IPS-11a (cell line): ENCODE measurements around the gene MAPKAP1.

Source experiments
- H3K4me3 ChIP-seq: one replicate; pipeline ENCODE4 v1.5.1; 2013; ENCODE audit warnings: low read depth, low read length, control low read depth

Gene MAPKAP1

DNA sequence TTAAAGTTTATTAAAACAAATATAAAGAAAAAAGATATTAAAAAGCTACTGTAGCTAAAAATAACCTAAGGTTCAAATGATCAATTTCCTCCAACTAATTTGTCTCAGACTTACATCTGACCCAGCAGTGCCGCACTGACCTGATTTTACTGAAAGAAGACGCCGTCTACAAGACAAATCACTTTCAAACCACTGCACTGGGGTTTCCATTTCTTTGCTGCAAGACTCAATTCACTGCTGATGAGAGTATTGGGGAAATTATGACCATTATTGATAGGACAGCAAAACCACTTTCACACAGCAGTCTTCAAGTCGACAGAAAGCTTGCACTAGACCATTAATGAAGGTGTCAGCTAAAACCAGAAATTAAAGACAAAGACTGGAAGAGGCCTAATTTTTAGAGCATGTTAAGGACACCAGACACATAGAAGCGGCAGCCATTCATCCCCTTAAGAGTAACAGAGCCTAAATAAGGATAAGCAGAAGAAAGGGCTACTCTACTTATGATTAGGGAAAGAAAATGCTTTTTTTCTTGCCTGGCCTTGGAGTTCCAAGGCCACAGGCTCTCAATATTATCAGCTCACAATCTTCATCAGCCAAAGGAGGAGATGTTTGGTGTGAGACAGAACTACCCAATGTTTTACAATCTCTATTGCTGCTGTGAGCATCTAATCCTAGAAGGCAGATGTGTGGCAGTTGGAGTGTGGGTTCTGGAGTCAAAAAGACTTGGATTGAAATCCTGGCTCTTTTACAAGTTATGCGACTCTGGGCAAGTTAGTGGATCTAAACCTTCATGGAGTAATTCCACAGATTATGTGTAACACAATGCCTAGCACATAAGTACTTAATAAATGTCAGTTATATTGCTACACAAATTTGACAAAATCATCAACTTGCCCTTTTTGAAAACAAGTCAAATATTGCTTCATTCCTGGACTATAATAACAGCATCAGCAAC lies 190.7 kb downstream of the MAPKAP1 start:
- no peak overlapping the region for H3K4me3 ChIP-seq

DNA sequence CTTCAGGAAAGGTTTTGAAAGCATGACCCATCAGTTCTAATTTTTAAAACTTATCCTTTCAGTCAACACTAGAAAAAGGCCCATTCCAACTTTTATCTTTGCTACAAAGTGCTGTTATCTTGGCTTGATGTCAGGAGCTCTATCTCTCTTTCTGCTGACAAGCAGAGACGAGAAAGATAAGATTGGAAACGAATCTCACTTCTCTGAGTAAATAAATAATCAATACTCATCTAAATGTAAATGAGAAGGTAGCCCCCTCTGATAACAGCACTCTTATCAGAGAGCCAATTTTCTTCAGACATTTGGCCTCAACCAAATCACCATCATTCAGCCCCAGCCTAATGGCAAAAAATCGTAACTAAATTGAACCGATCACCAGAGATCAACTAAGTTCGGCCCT lies 191.7 kb downstream of the MAPKAP1 start:
- H3K4me3 ChIP-seq: no peak overlapping the region

DNA sequence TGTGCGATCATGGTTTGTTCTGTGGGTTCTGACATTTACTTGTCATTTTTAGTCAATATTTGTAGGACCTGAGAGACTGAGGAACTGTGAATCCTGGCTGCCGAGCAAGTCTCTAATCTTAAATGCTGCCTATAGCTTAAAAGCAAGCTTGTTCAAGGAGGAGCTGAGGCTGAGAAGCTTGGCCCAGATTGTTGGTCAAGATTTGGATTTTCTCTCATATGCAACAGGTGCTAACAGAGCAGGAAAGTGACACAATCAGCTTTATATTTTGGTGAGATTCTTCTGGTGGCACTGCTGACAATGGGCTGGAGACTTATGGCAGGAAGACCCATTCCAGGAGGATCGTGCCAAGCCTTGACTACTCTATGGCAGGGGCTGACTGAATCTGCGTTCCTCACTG lies 192.5 kb downstream of the MAPKAP1 start:
- H3K4me3 ChIP-seq: no peak overlapping the region

DNA sequence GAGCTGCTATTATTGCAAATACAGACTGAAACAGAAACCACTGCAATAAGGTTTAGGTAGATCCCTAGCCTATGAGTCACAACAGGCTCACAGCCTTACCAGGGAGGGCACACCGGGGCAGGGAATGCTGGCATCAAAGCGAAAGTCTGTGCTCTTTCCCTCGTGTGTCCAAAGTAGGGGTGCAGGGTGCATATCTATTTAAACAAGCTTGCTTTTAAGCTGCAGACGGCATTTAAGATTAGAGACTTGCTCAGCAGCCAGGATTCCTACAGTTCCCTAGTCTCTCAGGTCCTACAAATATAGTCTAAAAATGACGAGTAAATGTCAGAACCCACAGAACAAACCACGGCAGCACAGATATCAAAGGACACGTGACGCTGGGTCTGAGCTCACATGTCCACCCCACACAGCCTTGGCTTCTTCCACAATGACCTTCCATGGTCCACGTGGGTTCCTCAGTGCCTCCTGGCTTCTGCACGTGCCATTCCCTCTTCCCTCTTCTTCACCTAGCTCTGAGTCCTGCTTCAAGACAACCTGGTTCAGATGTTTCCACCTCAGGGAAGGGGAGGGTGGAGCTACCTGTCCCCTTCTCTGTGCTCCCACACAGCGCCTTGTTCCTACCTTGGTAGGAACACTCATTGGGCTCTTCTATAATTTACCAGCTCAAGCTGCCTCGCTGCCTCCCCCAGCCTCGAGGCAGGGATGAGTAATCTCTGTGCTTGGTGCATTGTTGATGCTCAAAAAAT lies 193.2 kb downstream of the MAPKAP1 start:
- H3K4me3 ChIP-seq: no peak overlapping the region

DNA sequence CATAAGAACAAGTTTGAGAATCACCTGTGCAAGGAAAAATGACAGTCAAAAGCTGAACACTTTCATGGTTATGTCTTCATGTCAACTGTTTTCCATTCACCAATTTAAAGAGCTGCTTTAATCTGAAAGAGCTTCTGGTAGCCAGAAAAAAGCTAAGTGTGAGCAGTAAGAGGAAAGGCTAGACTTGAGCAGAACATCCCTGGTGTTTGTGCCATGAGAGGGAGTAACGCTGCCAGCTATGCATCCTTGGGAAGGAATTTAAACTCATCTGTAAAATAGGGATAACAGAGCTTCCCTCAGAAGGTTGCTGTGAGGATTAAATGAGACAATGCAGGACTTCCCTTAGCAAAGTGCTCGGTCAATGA lies 193.7 kb downstream of the MAPKAP1 start:
- H3K4me3 ChIP-seq: no peak overlapping the region

DNA sequence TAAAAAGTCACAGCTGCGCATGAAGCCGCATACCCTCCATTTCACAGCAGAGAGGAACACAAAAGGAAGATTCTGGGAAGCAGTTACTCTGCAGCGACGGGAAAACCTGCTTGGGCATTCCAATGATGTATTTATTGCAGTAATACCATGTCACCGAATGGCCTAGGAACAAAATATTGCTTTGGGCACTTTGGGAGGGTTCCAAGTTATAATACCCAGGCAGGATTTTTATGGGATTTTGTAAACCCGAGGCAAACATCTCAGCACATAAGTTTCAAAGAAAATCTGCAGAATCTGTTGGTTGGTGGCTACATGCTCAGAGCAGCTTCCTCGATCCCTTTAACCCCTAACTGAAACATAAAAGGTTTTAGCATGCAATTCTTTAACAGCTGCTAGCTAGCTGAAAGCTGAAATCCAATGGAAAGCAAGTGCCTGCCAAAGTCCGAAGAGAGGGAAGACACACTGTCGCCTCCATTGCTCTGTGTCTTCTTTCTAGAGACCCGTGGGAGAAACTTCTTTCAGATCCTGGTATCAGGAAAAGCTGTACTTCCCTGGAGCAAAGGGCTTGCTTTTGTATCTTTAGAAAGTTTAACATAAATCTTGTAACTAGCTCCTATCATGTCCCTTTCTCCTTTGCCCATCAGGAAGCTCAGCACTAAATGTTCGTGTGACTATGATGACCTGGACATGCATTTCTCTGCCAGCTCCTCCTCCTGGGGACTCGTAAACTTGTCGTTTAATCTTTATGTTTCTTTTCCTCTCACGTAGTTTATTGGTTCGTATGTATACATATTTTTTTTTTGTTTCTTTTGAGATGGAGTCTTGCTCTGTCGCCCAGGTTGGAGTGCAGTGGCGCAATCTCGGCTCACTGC lies 195.0 kb downstream of the MAPKAP1 start:
- no peak overlapping the region for H3K4me3 ChIP-seq

DNA sequence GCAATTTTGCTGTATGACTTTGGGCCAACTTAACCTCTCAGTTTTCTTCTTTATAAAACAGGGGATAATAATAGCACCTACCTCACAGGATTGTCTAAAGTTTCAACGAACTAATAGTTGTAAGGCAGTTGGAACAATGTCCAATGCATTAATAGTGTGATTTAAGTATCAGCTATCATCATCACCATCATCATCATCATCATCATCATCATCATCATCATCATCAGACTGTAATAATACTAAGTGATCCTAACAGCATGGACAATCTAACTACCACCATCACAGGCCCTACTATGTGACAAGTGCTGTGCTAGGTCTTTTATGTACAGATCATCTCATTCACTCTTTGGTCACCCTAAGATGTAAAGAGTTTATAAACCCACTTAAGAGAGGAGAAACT lies 196.0 kb downstream of the MAPKAP1 start:
- H3K4me3 ChIP-seq: no peak overlapping the region

DNA sequence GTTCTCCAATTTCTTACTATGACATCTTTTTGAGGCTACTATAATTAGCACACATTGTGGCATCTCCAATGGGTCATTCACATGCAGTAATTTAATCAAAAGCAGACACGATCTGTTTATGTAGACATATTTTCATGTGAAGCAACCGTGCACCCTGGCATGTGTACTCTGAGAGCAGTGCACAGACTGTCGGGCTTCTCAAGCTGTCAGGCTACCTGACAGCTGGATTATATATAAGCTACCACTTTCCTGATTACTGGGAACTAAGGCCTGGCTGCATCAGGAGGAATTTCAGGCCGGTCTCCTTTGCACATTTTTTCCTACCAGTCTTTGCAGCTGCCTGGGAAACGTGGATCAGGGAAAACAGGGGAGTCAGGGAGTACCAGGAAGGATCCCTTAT lies 197.5 kb downstream of the MAPKAP1 start:
- no peak overlapping the region for H3K4me3 ChIP-seq

DNA sequence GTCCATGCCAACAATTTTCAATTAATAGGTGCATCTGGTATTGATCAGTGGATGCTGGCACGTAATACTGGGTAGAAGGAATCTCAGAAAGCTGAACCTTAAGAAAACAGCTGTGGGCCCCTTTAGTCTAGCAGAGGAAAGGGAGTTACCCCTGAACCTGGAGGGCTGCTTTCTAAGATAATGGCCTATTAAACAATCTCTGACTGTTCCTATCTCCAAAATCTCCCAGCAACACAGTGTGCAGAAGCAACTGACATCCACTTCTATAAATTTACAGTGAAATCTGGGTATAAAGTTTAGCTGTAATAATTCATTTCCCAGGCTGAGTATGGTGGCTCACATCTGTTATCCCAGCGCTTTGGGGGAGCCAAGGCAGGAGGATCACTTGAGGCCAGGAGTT lies 198.8 kb downstream of the MAPKAP1 start:
- no peak overlapping the region for H3K4me3 ChIP-seq

DNA sequence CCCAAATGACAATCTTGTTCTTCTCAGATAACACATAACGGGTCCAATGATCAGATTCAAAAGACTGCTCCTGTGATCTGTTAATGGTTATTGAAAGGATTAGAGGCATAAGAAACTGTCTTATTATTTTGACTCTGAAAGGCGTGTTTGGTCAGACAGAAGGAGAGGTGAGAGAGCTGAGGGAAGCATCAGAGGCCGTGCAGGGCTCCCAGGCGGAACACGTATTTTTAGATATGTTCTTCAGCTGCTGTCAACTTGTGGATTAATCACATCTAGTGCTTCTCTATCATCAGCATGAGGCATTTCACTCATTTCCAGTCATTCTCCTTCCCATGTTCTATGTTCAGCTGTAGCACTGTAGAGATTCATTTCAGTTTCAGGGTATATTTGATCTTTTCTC lies 199.8 kb downstream of the MAPKAP1 start:
- no peak overlapping the region for H3K4me3 ChIP-seq

DNA sequence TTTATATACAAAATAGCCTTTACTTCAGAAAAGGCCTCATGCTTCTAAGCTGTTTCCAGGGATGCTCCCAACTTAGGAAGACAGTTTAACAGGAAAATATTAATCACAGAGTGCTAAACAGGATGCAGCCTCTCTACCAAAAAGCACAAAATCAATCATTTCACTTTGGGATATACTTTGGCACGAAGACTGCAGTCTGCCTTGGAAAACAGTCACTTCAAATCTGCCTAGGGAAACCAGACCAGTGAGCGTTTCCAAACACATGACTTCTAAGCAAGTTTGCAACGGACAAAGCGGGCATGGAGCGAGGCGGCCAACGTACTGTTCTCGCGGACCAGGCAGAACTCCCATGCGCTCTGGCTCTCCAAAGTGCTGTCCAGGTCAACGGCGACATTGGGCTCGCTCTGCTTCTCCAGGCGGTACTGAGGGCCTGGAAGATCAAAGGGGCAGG lies 201.0 kb downstream of the MAPKAP1 start:
- no peak overlapping the region for H3K4me3 ChIP-seq

DNA sequence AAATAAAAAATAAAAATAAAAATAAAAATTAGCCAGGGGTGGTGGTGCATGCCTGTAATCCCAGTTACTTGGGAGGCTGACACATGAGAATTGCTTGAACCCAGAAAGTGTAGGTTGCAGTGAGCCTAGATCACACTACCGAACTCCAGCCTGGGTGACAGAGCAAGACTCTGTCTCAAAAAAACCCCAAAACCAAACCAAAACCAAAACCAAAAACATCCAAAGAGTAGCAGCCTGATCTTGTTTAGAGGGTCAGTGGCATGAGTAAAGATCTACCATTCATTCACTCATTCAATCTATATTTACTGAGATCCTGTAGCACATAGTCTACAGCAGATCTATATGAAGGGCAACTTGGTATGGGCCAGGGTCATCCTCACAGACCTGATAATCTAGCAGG lies 202.4 kb downstream of the MAPKAP1 start:
- H3K4me3 ChIP-seq: no peak overlapping the region

DNA sequence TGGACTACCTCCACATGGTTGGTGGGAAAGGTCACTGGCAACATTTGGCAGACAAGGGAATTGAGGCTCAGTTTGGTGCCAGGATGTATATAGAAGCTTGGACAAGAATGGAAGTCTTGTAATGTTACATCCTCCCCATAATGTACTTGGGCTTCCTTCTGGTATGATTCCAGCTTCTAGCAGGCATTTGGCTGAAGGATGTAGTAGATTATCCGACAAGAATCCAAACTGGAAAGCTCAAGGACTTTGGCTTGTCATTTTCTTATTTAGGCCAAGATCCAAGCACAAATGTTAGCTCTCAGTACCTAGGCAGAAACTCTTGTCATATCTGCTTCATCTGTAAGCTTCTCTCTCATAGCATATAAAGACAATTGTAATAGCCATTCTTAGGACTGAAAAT lies 209.1 kb downstream of the MAPKAP1 start:
- no peak overlapping the region for H3K4me3 ChIP-seq

DNA sequence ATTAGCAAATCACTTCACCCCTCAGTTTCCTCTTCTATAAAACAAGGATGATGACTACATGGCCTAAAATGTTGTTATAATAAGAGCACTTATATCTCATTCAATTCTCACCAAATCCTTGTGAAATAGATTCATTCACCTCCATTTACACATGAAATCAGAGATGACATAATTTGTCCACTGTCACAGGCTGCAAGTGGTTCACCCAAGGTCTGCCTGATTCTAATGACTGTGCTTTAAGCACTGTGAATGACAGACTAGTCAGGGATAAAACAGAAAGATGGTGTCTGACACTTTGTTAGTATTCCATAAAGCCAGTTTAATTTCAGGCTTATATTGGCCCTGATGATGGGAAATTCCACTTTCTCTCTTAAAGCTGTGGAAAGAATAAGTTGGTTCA lies 209.5 kb downstream of the MAPKAP1 start:
- H3K4me3 ChIP-seq: no peak overlapping the region

DNA sequence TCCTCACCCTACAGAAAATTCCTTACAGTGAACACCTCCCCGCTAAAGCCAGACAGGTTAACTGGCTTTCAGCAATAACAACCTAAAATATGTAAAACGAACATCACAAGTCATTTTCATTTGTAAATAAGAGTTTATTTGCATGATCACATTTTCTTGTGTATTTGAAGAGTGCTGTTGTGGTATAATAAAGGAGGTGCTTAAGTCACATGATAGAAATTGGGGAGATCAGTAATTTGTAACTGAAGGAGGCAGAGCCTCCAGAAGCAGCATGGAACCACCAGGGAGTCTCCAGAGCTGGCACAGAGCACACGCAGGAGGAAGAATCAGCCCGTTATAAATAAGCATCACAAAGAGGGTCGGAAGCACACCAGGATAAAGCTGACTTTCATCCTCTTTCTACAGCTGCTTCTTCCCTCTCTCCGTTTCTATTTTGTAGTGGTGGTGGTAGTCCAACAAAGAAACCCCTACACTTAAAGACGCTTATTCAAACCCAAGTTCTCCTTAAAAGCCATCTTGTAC lies 210.6 kb downstream of the MAPKAP1 start:
- no peak overlapping the region for H3K4me3 ChIP-seq

DNA sequence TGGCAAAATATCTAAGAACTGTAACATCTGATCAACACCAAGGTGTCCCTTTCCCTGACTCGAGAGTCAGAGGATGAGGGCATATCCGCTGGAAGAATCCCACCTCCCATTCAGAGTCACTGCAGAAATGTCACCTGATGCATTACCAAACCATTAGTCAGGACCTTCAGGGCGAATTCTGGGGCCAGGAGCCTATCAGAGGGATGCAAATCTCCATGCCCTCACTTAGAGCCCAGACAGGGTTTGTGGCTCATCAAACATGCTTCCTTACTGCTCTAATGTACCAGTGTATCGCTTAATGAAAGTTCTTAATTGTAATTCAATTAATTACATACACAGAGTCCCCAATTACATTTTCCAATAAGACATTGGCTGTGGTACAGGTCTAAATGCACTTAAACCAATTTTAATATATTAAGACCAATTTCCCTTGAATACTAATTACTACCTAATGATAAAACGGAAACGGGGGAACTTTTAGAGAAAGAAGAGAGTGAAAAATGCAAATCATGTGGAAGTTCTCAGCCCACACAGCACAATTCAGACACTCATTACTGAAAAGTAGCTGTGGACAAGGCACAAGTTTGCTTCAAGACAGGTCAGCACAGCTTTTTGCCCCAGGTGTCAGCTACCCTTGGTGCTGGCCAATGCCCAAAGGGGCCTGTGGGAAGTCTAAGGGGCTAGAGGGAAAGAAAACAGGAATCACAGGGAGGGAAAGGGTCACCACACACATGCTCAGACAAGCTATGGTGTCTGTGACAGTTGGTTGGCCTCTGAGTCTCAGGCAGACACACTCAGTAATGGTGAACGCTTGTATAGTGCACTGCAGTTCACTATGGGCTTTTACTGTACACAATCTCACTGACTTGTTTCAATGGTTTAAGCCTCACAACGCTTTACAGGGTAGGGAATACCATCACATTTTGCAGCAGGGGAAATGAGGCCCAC lies 211.6 kb downstream of the MAPKAP1 start:
- no peak overlapping the region for H3K4me3 ChIP-seq

DNA sequence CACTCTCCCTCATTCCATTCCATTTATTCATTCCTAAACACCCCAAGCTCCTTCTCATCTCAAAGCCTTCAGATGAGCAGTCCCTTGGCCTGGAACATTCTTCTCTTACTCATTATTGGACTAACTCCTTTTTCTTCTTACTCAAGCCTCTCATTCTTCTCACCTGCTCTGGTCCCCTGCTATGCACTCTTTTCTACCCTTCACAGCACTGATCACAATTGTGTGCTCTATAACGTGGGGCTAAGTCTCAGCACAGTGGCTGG lies 212.4 kb downstream of the MAPKAP1 start:
- no peak overlapping the region for H3K4me3 ChIP-seq

DNA sequence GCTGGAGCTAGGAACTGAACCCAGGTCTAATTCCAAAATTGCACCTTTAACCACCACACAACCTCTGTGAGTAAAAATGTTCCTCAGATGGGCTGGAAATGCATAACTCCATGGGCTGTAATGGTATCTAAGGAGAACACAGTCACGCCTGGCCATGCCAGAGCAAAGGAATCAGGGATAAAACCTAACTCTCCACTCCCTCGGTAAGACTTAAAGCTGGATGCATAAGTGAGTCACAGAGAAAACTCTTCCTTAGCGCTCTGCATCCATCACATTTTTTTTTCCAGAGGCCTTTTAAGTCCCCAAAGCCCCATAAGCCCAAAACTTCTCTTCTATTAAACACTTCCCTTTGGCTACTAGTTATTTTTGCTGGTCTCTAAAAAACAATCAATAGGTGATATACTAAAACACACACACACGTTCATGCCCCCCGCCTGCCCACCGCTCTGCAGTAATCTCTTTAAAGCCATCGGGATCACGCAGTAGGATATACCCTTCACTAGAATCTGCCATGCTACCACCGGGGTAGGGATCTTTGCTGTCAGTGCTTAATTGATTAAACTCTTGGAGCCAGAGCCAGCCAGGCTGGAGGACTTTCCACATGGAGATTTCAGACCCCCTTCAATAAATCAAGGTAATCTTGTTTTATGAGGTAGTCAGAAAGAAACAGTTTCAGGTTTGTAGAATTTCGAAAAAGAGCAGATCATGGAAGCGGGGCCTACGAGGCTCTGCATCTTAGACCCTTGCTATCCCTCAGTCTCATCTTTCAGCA lies 212.9 kb downstream of the MAPKAP1 start:
- H3K4me3 ChIP-seq: no peak overlapping the region

DNA sequence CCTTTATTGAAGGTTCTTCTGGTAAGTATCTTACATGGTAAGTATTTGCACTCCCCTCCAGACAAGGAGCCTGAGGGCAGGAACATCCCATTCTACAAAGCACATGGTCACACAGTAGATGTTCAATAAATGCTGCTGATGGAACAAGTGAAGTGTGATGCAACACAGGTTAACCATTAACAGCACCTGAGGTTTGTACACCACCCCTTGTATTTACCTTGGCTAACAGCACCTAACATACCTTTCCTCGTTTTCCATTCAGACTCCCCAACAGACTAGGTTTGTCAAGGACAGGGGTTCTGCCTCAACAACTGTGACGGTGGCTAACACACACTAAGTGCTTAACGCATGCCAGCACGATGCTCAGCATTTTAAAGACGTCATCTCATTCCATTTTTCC lies 213.6 kb downstream of the MAPKAP1 start:
- no peak overlapping the region for H3K4me3 ChIP-seq
